GM18907 (cell line): ENCODE results near the gene ANXA4.
"Not testable (repeated sequence)": the region's sequence is repeated elsewhere in the genome, so short reads cannot be mapped to it uniquely, and the experiment has no call there.

Experiments used
- ATAC-seq: cut with Tn5 transposase; IDR thresholded peaks from one replicate; pipeline ENCODE4 v1.9.1; 2021; ENCODE audit warnings: mild to moderate bottlenecking, moderate library complexity; ENCODE audit not compliant: unreplicated experiment

The ANXA4 gene

GRCh38 chr2:69720404-69720803, 21.5 kb upstream of the ANXA4 start:
- no peak for ATAC-seq

DNA sequence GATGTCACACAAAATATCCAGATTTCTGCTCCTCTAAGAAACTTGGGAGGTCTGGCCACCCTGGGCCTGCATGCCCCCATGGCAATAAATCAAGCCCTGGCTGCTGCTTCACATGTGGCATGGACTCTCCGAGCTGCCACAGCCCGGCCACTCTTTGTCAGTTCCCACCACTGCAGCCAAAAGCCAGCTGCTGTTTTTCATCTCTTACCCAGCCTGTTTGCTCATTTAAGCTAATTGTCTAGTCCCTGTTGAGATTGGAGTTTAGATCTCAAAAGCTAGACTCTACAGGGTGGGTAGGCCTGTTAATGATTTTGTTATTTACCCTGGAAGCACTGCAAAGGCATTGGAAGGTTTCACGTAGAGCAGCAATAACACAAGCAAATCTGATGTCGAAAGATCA, 20.9 kb upstream of the ANXA4 start:
- ATAC-seq, result no peak

GRCh38 chr2:69723791-69724190, 18.1 kb upstream of the ANXA4 start:
- no peak for ATAC-seq

DNA sequence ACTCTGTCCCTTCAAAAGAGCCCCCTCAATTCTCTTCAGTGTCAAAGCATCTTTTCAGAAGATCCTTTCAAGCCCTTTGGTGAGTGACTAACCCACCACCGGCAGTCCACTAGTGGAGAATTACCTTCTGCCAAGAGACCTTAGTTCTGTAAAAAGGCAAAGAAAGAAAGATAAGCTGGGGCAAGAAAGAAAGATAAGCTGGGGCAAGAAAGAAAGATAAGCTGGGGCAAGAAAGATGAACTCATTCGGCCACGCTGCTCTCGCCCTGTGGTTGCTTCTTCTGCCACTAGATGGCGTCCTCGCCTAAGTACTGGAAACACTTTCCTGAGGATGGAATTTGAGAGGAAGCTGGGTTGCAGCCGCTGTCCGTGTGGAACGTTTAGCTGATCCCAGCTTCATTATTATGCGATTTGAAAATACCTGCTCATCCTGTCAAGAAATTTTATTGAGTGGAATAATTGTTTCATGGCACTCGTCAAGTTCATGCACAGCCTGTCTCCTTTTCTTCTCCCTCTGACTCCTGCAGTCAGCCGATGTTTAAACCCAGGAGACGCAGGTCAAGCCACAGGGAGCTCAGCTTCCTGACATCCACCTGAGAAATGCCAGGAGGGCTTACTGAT, 17.3 kb upstream of the ANXA4 start:
- peak; percentile 72 for ATAC-seq

- no peak for ATAC-seq
Measured at GRCh38 chr2:69725706-69726360, 16.1 kb upstream of the ANXA4 start.

- ATAC-seq, result no peak
Measured at GRCh38 chr2:69729266-69729665, 12.7 kb upstream of the ANXA4 start.

DNA sequence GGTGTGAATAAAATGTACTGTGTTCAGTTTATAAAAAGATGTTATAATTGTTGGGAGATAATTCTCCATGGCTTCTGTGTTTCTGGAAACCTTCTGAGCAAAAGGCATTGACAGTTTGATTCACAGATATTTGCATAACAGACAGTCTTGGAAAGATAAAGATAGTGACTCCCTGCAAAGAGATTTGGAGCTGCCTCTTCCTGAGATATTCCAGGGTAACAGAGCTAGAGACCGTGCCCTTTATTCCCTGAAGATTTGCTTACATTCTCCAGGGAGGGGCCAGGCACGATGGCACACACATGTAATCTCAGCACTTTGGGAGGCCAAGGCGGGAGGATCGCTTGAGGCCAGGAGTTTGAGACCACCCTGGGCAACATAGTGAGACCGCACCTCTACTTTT, 12.2 kb upstream of the ANXA4 start:
- no peak for ATAC-seq

DNA sequence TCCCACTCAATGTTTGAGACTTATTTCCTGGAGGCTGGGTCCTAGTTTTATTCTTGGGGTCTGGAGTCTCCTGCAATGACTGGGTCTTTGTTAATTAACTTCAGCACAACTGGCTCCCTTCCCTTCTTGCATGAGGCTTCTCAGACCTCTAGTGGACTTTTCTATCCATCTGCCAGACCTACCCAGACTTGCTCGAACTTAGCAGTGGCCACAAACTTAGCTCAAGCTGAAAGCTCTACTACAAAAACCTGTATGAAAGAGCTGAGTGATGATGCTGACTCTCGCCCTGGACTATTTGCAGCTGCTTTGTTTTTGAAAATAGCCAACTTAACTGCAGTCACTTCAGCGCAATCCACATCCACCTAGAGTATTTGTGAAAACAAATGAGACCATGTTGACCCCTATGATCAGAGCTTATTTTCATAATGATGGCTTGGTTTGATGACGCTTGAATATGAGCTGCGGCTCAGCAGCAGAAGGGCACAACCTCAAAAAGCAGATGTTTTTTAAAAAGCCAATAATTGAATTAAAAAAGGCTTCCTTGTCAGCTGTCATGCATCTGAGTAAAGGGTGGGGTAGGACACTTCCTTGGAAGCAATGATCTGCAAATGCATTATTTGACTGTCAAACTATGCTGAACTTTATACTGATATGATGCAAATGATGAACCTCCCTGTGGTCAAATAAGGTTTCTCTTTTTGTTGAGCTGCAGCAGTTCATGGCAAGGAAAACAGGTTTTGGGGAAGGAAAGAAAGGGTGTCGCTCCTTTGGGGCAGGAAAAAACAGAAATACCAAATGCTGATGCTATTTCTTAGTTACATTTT, 10.6 kb upstream of the ANXA4 start:
- peak; percentile 59 for ATAC-seq

DNA sequence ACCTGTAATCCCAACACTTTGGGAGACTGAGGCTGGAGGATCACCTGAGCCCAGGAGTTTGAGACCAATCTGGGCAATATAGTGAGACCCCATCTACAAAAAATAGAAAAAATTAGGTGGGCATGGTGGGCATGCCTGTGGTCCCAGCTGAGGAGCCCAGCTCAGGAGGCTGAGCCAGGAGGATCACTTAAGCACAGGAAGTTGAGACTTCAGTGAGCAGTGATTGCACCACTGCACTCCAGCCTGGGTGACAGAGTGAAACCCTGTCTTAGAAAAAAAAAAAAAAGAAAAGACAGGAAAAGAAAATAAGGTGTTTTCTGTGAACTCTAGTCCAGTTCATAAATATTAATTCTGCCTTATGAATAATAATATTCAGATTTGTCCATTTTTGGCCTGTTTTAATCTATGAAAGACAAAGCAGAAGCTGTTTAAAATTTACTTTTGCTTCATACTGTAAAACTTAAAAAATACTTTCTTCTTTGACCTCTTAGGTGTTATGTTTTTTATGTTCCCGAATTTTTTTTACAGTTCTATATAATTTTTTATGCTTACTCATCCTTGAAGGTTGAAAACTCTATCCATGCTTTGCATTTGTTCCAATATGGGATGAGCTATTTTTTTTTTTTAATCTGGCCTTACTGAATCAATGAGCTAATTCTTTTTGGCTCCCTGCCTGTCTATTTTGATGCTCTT, 8.4 kb upstream of the ANXA4 start:
- no peak for ATAC-seq

- no peak for ATAC-seq
Measured at GRCh38 chr2:69734035-69734611, 7.8 kb upstream of the ANXA4 start.

- no peak for ATAC-seq
Measured at GRCh38 chr2:69734854-69735544, 6.9 kb upstream of the ANXA4 start.

- no peak for ATAC-seq
Measured at GRCh38 chr2:69735686-69736085, 6.2 kb upstream of the ANXA4 start.

DNA sequence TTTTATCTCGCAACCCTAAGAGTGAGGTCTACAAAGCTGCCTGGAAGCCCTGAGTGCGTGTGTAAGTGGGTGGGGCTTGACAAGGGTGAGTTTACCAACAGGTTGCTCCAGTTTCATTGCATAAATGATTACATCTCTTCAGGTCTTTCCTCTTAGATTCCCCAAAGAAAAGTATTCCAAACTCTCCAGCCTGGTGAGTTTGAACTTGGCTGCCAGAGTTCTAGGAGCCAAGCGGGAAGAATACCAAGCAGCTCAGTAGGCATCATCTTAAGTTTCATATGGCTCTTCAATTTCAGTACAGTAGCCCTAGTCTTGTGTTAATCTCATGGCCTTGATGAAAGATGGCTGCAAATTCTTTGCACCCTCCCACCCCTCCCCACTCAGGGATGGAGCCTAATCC, 3.8 kb upstream of the ANXA4 start:
- not testable (repeated sequence) for ATAC-seq

- ATAC-seq, result no peak
Measured at GRCh38 chr2:69740502-69740951, 1.4 kb upstream of the ANXA4 start.

DNA sequence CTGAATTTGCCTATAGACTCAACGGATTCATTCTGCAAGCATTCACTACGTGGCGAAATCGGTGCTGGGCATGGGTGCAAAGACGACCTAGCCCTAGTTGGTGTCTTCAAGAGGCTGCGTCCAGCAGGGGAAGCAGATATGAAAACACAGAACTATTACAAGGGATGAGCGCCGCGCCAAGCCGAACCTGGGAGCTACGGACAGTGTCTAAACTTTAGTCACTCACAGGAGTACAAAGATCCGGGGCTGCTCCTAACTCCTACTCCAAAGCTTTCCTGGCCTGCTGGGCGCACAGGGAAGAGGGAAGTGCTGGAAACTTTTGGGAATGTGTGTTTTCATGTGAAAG, 732 bp upstream of the ANXA4 start:
- ATAC-seq, result peak; percentile 42

- peak; percentile 29 for ATAC-seq
Measured at GRCh38 chr2:69742322-69742952, 503 bp downstream of the ANXA4 start.

DNA sequence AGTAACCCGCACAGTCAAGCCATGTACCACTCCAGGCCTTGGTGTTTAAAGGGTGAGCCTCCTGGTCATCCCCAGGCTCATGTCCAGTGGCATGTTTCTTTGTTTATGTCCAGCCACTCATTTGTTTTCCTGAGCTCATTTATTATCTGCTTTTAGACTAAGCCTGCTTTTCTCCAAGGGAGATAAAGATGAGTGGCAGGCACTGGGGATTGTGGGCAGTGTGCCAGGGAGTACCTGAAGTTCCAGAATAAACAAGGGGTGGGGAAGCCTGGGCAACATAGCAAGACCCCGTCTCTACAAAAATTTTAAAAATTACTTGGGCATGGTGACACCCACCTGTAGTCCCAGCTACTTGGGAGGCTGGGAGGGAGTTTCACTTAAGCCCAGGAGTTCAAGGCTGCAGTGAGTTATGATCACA, 1.9 kb downstream of the ANXA4 start:
- no peak for ATAC-seq

- ATAC-seq, result no peak
Measured at GRCh38 chr2:69744456-69744855, 2.5 kb downstream of the ANXA4 start.

DNA sequence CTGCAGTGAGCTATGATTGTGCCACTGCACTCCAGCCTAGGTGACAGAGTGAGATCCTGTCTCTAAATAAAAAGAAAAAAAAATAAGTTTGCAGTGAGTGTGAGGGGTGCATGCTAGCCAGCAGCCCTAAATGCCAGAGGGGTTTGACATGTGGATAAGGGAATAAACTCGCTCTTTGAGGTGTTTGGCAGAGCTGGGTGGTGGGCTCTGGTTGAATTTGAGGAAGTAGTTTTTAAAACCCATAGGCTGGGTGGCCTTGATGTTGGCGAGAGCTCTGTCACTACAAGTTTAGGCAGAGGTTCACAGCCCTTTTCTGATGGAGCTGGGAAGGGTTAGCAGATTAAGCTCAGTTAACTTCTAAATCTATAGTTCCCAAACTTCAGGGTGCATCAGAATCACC, 3.1 kb downstream of the ANXA4 start:
- no peak for ATAC-seq

- ATAC-seq, result no peak
Measured at GRCh38 chr2:69750246-69750645, 8.3 kb downstream of the ANXA4 start.
